Measurements from ENCODE around the gene SCARF2.

DNA sequence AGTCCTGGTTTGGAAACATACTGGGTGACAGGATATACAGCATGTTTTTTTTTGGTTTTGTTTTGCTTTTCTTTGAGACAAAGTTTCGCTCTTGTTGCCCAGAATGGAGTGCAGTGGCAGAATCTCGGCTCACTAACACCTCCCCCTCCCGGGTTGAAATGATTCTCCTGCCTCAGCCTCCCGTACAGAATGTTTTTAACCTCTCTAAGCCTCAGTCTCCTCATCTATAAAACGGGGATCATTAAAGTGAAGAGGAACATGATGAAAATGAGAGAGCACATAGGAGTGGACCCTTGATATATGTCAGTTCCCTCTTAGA is 28.1 kb upstream of the SCARF2 start:
- no peak for TF ChIP-seq GABPA (IDR thresholded peaks at IDR 0.05; ENCODE audit: low read depth)
- TF ChIP-seq, protein P1, sequence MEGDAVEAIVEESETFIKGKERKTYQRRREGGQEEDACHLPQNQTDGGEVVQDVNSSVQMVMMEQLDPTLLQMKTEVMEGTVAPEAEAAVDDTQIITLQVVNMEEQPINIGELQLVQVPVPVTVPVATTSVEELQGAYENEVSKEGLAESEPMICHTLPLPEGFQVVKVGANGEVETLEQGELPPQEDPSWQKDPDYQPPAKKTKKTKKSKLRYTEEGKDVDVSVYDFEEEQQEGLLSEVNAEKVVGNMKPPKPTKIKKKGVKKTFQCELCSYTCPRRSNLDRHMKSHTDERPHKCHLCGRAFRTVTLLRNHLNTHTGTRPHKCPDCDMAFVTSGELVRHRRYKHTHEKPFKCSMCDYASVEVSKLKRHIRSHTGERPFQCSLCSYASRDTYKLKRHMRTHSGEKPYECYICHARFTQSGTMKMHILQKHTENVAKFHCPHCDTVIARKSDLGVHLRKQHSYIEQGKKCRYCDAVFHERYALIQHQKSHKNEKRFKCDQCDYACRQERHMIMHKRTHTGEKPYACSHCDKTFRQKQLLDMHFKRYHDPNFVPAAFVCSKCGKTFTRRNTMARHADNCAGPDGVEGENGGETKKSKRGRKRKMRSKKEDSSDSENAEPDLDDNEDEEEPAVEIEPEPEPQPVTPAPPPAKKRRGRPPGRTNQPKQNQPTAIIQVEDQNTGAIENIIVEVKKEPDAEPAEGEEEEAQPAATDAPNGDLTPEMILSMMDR (IDR thresholded peaks at IDR 0.05; ENCODE audit: insufficient read depth, low read length): no peak
